HEK293 (cell line): Measurements from ENCODE around the gene PHF21A.

Experiments
- REST ChIP-seq: fragments of 450-650 bp; formaldehyde crosslinking; IDR thresholded peaks from 2 replicates; pipeline ENCODE4 v1.5.1; 2016; ENCODE audit warnings: missing biosample characterization, missing genetic modification characterization
- SETDB1 ChIP-seq: IDR thresholded peaks from one replicate; pipeline ENCODE4 v1.6.1; 2017; ENCODE audit warnings: mild to moderate bottlenecking, low read length, moderate library complexity, mixed read lengths; ENCODE audit not compliant: insufficient read length
- YY2 ChIP-seq: fragments of 450-650 bp; formaldehyde crosslinking; IDR thresholded peaks from 2 replicates; pipeline ENCODE4 v1.5.1; 2016; ENCODE audit warnings: missing biosample characterization, missing genetic modification characterization
- ZBTB21 ChIP-seq: fragments of 450-650 bp; formaldehyde crosslinking; IDR thresholded peaks from 2 replicates; pipeline ENCODE4 v1.5.1; 2017; ENCODE audit warnings: missing biosample characterization, missing genetic modification characterization
- ZBTB26 ChIP-seq: fragments of 450-650 bp; formaldehyde crosslinking; optimal IDR thresholded peaks from 2 replicates; pipeline ENCODE3; 2016; ENCODE audit warnings: missing biosample characterization, mild to moderate bottlenecking, missing genetic modification characterization
- ZBTB8A ChIP-seq: fragments of 450-650 bp; formaldehyde crosslinking; IDR thresholded peaks from 2 replicates; pipeline ENCODE4 v1.5.1; 2016; ENCODE audit warnings: missing biosample characterization, missing genetic modification characterization
- ZFP37 ChIP-seq: fragments of 450-650 bp; formaldehyde crosslinking; IDR thresholded peaks from 2 replicates; pipeline ENCODE4 v1.5.1; 2016; ENCODE audit warnings: missing biosample characterization, missing genetic modification characterization
- ZFP41 ChIP-seq: fragments of 450-650 bp; formaldehyde crosslinking; IDR thresholded peaks from 2 replicates; pipeline ENCODE4 v1.5.1; 2016; ENCODE audit warnings: missing biosample characterization, missing genetic modification characterization, borderline replicate concordance
- ZNF274 ChIP-seq, 2 experiments: fragments of 200-500 bp in 1 of 2; fragments of 450-650 bp in 1 of 2; sonication (Bioruptor generic) in 1 of 2; formaldehyde crosslinking in 1 of 2; IDR thresholded peaks; 2 replicates each; pipeline versions ENCODE4 v1.5.1 to v1.6.1; 2014 to 2016; ENCODE audit warnings: borderline replicate concordance in 1 of 2, inconsistent platforms in 1 of 2, low read length in 1 of 2, missing biosample characterization in 1 of 2, missing genetic modification characterization in 1 of 2
- ZNF548 ChIP-seq: fragments of 450-650 bp; formaldehyde crosslinking; IDR thresholded peaks from 2 replicates; pipeline ENCODE4 v1.5.1; 2016; ENCODE audit warnings: missing biosample characterization, missing genetic modification characterization
- TF ChIP-seq, protein P1 (sequence below): fragments of 450-650 bp; formaldehyde crosslinking; IDR thresholded peaks from 2 replicates; pipeline ENCODE4 v1.5.1; 2016; ENCODE audit warnings: missing biosample characterization, missing genetic modification characterization
- TF ChIP-seq, protein P2 (sequence below): fragments of 450-650 bp; formaldehyde crosslinking; IDR thresholded peaks from 2 replicates; pipeline ENCODE4 v1.5.1; 2016; ENCODE audit warnings: missing biosample characterization, missing genetic modification characterization
- TF ChIP-seq, protein P3 (sequence below): IDR thresholded peaks from 2 replicates; pipeline ENCODE4 v1.6.1; 2011; ENCODE audit warnings: mild to moderate bottlenecking, low read depth, low read length, borderline replicate concordance
- TF ChIP-seq, protein P4 (sequence below): fragments of 450-650 bp; formaldehyde crosslinking; IDR thresholded peaks from 2 replicates; pipeline ENCODE4 v1.5.1; 2016; ENCODE audit warnings: missing biosample characterization, missing genetic modification characterization, low read depth

DNA sequence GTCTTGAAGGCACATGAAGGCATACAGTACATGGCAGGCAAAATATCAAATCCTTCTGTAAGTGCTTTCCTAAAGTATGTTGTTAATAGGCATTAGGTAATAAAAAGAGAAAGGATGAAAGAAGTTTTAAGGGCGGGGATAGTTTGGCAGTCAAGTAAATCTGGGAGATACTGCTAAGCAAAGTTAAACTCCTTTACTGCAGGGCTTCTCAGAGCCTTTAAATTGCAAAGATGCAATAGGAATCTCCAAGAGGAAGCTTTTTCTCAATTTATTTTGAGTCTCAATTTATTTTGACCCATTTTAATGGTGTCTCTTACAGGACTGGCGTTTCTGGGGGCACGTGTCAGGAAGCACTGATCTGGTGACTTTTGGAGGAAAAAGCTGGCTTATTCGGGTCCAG lies 12.8 kb upstream of the PHF21A start:
- TF ChIP-seq, protein P1, sequence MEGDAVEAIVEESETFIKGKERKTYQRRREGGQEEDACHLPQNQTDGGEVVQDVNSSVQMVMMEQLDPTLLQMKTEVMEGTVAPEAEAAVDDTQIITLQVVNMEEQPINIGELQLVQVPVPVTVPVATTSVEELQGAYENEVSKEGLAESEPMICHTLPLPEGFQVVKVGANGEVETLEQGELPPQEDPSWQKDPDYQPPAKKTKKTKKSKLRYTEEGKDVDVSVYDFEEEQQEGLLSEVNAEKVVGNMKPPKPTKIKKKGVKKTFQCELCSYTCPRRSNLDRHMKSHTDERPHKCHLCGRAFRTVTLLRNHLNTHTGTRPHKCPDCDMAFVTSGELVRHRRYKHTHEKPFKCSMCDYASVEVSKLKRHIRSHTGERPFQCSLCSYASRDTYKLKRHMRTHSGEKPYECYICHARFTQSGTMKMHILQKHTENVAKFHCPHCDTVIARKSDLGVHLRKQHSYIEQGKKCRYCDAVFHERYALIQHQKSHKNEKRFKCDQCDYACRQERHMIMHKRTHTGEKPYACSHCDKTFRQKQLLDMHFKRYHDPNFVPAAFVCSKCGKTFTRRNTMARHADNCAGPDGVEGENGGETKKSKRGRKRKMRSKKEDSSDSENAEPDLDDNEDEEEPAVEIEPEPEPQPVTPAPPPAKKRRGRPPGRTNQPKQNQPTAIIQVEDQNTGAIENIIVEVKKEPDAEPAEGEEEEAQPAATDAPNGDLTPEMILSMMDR (tag by site-specific recombination), result no peak
- TF ChIP-seq SETDB1, result no peak
- TF ChIP-seq, protein P2, sequence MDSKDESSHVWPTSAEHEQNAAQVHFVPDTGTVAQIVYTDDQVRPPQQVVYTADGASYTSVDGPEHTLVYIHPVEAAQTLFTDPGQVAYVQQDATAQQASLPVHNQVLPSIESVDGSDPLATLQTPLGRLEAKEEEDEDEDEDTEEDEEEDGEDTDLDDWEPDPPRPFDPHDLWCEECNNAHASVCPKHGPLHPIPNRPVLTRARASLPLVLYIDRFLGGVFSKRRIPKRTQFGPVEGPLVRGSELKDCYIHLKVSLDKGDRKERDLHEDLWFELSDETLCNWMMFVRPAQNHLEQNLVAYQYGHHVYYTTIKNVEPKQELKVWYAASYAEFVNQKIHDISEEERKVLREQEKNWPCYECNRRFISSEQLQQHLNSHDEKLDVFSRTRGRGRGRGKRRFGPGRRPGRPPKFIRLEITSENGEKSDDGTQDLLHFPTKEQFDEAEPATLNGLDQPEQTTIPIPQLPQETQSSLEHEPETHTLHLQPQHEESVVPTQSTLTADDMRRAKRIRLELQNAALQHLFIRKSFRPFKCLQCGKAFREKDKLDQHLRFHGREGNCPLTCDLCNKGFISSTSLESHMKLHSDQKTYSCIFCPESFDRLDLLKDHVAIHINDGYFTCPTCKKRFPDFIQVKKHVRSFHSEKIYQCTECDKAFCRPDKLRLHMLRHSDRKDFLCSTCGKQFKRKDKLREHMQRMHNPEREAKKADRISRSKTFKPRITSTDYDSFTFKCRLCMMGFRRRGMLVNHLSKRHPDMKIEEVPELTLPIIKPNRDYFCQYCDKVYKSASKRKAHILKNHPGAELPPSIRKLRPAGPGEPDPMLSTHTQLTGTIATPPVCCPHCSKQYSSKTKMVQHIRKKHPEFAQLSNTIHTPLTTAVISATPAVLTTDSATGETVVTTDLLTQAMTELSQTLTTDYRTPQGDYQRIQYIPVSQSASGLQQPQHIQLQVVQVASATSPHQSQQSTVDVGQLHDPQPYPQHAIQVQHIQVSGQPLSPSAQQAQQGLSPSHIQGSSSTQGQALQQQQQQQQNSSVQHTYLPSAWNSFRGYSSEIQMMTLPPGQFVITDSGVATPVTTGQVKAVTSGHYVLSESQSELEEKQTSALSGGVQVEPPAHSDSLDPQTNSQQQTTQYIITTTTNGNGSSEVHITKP (tag by site-specific recombination), result no peak
- TF ChIP-seq, protein P3, sequence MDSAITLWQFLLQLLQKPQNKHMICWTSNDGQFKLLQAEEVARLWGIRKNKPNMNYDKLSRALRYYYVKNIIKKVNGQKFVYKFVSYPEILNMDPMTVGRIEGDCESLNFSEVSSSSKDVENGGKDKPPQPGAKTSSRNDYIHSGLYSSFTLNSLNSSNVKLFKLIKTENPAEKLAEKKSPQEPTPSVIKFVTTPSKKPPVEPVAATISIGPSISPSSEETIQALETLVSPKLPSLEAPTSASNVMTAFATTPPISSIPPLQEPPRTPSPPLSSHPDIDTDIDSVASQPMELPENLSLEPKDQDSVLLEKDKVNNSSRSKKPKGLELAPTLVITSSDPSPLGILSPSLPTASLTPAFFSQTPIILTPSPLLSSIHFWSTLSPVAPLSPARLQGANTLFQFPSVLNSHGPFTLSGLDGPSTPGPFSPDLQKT, result no peak
- TF ChIP-seq ZBTB8A, result no peak
- TF ChIP-seq, protein P4, sequence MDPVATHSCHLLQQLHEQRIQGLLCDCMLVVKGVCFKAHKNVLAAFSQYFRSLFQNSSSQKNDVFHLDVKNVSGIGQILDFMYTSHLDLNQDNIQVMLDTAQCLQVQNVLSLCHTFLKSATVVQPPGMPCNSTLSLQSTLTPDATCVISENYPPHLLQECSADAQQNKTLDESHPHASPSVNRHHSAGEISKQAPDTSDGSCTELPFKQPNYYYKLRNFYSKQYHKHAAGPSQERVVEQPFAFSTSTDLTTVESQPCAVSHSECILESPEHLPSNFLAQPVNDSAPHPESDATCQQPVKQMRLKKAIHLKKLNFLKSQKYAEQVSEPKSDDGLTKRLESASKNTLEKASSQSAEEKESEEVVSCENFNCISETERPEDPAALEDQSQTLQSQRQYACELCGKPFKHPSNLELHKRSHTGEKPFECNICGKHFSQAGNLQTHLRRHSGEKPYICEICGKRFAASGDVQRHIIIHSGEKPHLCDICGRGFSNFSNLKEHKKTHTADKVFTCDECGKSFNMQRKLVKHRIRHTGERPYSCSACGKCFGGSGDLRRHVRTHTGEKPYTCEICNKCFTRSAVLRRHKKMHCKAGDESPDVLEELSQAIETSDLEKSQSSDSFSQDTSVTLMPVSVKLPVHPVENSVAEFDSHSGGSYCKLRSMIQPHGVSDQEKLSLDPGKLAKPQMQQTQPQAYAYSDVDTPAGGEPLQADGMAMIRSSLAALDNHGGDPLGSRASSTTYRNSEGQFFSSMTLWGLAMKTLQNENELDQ, result no peak
- TF ChIP-seq ZNF274 (IDR thresholded peaks at IDR 0.05; ENCODE audit: low read length), result no peak
- TF ChIP-seq ZNF274 (tag by site-specific recombination; IDR thresholded peaks at IDR 0.05; ENCODE audit: borderline replicate concordance), result no peak
- TF ChIP-seq YY2 (tag by site-specific recombination), result no peak
- TF ChIP-seq ZFP37 (tag by site-specific recombination), result no peak
- TF ChIP-seq ZBTB21 (tag by site-specific recombination), result no peak
- no peak for TF ChIP-seq ZBTB26 (tag by site-specific recombination)
- no peak for TF ChIP-seq ZFP41
- TF ChIP-seq ZNF548 (tag by site-specific recombination), result no peak
- TF ChIP-seq REST (tag by site-specific recombination), result no peak
